IPS DF 19.7 (cell line): ENCODE results near the gene PITPNC1.
"Not testable (repeated sequence)": the region's sequence is repeated elsewhere in the genome, so short reads cannot be mapped to it uniquely, and the experiment has no call there.

Experiments used
- DNase-seq: peaks from one replicate; pipeline ENCODE4 v3.0.0-alpha.2; 2013; ENCODE audit warnings: low read depth, low spot score

Gene PITPNC1

DNA sequence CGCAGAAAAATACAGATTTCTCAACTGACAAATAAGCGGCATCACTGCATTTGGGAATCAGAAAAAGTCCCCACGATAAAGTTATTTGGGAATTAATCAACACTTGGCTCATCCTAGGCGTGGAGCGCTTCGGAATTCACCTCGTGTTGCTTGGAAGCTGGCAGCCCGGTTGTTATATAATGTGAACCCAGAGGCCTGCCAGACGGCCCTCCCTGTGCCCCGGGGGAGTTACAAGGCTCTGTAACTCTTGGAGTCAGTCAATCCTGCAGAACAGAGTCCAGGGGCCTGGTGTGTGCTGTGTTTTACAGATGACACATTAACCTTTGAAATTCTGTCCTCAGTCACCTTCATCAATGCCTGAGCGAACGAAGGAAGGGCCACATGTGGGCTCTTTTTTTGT lies 111.1 kb downstream of the PITPNC1 start:
- no peak for DNase-seq

DNA sequence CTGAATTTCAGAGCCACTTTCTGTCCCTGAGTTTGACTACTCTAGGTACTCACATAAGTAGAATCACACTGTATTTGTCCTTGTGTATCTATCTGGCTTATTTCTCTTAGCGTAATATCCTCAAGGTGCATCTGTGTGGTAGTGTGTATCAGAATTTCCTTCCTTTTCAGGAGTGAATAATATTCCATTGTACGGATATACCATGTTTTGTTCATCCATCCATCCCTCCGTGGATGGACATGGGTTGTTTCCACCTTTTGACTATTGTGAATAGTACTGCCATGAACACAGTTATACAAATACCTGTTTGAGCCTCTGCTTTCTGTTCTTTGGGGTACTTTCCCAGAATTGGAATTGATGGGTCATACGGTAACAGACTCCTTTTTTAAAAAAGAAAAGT lies 111.7 kb downstream of the PITPNC1 start:
- DNase-seq, result no peak

DNA sequence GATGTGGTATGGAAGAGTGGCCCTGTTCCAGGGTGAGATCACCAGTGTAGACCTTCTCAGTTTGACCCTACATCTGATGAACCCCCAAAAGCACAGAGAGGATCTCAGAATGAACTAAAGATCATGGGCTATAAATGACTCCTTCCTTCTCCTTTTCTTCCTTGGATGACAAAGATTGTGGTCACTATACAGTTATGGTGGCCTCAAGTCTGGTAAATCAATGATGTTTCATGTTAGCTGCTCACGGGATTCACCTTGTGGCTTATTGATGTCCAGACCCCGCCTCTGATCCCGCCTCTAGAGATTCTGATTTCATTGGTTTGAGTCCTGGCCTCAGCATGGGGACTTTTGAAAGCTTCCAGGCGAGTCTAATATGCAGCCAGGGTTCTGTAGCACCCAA lies 112.2 kb downstream of the PITPNC1 start:
- no peak for DNase-seq

DNA sequence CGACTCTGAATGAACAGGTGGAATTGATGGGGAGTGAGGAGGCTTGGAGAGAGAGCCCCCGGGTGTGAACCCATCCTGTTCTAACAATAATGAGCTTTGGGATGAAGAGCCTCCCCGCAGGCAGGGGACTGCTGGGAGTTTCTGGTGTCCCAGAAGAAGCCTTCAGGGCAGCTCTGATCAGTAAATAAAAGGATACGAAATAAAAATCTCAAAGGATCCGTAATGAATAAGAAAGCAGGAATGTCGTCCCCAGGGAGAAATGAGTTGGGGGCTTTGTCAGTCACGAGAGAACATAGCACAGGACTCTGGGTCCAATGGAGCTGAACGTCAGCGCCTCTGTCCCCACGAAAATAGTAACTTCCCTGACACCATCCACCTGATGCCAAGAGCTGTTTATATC lies 113.4 kb downstream of the PITPNC1 start:
- DNase-seq, result no peak

DNA sequence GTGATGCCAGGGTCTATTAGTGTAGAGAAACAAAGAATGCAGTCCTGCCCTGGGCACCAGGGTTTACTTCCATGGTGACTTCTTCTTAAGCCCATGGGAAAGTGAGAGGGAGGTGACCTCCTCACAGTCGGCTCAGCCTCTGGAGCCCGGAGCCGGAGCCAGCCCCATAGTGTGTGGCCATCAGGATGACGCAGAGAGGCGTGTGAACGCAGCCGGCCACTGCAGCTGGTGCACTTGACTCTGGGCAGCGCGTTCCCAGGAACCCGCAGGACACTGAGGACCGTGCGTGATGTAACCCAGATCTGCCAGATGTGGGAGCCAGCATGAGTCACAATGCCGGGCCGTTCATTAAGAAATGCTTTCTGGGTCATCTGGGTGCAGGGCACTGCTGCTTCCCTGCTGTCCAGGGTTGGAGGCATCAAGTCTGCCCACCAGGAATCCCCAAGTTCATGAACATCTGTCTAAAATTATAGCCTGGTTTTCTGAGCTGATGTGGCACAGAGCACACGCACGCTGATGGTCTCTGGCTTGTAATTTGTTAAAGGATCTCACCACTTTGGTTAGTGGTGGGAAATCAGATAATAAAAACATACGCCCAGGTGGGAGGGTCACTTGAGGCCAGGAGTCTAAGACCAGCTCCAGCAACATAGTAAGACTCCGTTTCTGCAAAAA lies 114.1 kb downstream of the PITPNC1 start:
- no peak for DNase-seq

DNA sequence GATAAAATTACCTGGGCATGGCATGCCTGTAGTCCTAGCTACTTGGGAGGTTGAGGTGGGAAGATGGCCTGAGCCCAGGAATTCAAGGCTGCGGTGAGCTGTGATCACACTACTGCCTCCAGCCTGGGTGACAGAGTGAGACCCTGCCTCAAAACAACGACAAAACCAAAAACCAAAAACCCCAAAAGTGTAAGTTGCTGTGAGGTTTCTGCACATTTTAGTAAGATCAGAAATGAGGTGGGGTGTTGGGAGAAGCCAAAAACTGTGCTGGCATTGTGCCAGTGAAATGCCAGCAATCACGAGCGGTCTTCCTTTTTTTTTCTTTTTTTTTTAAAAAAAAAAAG lies 114.6 kb downstream of the PITPNC1 start:
- DNase-seq, result no peak

DNA sequence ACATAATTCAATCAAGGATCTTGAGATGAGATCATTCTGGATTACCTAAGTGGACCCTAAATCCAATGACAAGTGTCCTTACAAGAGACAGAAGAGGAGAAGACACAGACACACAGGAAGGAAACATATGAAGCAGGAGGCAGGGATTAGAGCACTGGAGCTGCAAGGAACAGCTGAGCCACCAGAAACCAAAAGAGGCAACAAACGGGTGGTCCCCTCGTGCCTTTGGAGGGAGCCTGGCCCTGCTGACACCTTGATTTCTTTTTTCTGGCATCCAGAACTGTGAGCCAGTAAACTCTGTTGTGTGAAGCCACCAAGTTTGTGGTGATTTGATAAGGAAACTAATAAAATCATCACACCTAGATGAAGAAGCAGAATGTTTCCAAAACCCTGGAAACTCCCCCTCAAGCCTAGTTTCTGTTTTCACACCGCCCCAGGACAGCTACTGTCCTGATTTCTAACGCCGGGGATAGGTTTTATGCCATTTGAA lies 115.2 kb downstream of the PITPNC1 start:
- DNase-seq, result no peak

DNA sequence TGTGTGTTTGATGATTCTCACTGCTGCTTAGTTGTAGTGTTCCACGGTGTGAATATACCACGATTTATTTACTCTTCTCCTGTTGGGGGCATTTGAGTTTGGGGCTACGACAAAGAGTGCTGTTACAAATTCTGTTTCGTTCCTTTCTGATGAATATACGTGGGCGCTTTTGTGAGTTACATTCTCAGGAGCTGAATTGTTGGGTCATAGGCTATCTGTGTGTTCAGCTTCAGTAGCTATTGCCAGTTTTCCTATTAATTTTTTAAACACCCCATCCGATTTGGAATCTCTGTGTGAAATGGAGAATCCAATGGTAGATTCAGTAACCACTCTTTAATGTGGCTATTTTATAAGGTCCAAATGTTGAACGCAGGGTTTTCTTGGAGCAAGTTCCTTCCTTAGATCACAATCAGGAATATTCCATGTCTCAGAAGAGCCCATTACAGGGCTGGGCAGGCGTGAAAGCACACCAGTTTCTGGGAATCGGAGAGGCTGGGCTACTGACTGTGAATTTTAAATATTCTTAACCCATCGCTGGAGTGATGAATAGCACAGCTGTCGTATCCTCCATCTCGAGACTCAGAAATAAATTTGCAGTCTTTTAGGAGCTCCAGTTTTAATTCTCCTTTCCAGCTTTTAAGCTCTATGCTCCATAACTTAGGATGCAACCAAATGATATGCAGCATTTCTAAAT lies 115.9 kb downstream of the PITPNC1 start:
- no peak for DNase-seq

DNA sequence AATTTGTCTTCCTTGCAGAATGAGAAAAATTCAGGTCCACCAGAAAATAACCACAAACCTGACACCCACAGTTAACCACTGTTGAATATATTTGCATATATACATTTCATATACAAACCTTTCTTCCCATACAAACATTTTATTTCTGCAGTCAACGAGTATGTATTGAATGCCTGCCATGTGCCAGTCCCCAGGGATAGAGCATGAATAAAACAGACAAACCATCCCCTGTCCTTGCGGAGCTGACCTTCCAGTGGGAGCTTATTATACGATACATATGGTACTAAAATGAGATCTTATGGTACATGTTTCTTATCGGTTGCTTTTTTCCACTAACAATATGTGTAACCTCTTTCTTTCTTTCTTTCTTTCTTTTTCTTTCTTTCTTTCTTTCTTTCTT lies 116.7 kb downstream of the PITPNC1 start:
- DNase-seq, result no peak

DNA sequence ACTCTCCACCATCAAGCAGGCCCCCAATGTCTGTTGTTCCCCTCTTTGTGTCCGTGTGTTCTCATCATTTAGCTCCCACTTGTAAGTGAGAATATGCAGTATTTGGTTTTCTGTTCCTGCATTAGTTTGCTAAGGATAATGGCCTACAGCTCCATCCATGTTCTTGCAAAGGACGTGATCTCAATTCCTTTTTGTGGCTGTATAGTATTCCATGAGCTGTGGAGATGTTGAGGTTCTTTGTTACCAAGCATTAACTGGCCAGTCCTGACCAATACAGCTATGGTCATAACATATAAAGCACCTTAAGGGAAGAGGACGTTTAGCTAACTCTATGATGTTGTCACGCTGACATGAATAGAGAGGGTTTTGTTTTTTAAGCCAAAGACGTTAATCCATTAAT lies 118.5 kb downstream of the PITPNC1 start:
- not testable (repeated sequence) for DNase-seq

DNA sequence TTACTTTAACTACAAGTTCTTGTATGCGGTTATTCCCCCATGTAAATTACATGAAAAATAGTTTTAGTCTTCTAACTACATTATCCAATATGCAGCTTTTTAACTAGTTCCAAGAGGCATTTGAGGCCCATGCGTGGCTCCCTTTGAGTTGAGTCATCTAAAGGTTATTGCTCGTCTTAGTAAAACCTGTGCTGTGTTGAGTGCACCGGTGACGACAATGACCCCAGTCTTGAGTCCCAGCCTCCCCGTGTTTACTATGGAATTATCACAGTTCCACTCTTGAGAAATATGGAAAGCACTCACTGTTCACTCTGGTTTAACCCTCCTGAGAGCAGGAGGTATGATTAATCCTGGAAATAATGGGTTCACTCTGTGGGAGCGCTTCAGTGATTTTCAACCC lies 119.2 kb downstream of the PITPNC1 start:
- DNase-seq, result no peak

DNA sequence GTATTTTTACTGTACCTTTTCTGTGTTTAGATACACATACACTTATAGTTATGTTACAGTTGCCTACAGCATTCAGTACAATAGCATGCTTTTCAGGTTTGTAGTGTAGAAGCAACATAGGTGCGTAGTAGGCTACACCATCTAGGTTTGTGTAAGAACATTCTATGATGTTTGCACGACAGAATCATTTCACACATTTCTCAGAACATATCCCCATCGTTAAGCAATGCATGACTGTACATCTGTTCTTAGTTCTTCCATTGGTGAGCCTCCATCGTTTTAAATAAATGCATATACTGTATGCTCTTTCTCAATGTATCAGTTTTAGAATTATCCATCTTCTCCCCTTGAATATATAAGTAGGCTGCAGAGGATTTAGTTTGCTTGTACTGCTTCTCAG lies 122.6 kb downstream of the PITPNC1 start:
- DNase-seq, result no peak

DNA sequence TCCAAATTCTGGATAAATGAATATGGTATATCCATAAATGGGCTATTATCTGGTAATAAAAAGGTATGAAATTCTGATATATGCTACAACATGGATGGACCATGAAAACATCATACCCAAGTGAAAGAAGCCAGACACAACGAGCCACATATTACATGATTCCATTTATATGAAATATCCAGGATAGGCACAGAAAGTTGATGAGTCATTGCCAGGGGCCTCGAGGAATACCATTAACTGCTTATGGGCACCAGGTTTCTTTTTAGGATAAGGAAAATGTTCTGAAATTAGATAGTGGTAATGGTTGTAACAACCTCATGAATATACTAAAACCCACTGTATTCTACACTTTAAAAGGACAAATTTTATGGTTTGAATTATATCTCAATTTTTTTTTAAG lies 123.2 kb downstream of the PITPNC1 start:
- no peak for DNase-seq

DNA sequence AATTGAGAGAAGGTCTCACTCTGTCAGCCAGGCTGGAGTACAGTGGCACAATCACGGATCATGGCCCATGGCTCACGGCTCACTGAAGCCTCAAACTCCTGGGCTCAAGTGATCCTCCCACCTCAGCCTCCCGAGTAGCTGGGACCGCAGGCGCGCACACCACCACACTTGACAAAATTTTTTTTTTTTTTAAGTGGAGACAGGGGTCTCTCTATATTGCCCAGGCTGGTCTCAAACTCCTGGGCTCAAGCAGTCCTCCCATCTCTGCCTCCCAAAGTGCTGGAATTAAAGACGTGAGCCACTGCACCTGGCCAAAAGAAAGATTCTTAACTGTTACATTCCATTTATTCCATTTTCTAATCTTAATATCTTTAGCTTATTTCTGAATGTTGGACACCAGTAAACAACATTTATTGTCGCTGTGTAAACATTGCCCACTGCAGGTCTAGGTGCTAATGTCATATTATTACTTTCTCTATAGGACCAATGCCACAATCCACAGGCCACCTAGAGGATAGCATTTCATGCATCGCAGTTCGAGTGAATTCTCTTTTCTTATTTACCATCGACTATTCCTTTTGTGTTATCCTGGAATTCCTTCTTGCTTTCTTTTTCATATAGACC lies 123.7 kb downstream of the PITPNC1 start:
- DNase-seq, result no peak

DNA sequence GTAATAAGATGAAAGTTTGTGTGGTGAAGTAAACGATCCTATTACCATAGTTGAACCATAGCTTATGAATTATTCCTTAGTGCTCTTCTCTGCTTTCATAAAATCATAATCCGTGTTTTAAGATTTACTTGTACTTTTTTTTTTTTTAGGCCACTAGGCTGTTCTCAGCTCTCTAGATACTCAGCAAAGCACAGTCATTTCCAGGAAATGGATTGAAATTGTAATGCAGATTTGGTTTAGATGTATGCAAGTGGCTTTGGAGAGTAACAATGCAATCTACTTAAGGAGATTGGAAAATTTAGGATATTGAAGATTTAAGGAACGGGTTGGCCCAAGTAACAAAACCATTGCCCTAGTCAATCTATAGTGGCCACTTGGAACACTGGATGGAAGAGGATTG lies 125.1 kb downstream of the PITPNC1 start:
- no peak for DNase-seq

DNA sequence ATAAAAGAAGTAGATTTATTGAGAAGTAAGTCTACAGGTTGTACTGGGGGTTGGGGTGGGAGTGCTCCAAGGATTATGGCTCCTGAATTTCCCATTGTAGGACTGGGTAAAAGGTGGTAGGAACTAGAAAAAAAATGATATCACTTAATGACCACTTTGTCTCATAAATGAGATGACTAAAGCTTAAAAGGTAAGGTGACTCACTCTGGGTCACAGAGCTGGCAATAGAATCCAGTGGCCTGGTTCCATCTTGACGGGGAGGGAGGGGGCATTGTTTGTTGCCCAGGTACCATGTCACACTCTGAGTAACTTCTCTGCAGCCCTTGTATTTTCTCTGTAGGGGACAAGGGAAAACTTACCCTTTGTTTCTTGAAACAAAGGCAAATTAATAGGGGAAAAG lies 126.1 kb downstream of the PITPNC1 start:
- DNase-seq, result no peak

DNA sequence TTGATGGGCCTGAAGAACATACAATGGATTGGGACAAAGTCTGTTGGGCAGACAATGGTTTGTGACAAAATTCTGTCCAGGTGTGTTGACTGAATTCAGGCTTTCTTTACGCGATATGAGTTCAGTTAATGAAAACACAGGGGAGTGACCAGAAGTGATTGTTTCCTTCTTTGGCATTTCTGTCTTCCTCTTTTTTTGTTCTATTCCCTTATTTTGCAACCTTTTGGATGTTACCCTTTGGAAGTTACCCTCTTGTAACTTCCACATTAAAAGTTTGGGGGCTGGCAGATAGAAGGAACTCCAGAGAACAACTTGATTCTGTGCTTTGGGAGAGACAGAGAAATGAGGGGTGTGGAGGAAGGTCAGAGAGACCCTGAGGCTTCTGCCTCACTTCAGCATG lies 126.7 kb downstream of the PITPNC1 start:
- no peak for DNase-seq

DNA sequence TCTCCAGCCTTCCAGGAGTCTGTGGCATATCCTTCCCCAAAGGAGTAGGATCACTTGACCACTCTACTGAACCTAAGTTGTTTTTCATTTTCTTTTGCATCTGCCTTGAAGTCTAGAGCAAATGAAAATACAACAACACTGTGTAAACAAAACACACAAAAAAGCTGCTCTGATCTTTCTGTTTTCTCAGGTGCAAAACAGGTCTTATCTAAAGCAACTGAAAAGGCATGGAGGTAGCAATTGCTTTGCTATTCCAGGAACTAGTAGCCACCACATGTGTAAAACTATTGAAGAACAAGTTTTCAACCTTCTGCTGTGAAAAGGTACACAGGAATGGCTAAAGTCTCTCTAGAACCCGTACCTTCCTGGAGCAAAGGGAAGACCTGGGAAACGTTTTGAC lies 127.1 kb downstream of the PITPNC1 start:
- DNase-seq, result no peak

DNA sequence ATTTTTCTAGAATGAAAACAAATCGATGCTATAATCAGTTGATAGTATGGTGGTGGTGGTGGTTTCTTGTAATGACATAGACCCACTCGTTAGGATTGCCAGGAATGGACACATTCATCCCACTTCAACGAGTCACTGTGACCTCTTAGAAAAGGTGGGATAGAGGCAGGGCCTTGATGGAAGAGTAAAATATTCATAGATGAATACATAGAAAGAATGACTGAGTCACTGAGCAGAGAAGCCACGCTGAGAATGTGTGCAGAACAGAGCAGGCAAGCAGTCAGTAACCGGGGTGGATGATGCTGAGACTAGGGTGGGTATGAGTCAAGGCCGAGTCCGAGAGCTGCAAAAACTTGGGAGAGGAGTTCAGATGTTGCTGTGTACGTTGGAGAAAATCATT lies 129.9 kb downstream of the PITPNC1 start:
- DNase-seq, result no peak

DNA sequence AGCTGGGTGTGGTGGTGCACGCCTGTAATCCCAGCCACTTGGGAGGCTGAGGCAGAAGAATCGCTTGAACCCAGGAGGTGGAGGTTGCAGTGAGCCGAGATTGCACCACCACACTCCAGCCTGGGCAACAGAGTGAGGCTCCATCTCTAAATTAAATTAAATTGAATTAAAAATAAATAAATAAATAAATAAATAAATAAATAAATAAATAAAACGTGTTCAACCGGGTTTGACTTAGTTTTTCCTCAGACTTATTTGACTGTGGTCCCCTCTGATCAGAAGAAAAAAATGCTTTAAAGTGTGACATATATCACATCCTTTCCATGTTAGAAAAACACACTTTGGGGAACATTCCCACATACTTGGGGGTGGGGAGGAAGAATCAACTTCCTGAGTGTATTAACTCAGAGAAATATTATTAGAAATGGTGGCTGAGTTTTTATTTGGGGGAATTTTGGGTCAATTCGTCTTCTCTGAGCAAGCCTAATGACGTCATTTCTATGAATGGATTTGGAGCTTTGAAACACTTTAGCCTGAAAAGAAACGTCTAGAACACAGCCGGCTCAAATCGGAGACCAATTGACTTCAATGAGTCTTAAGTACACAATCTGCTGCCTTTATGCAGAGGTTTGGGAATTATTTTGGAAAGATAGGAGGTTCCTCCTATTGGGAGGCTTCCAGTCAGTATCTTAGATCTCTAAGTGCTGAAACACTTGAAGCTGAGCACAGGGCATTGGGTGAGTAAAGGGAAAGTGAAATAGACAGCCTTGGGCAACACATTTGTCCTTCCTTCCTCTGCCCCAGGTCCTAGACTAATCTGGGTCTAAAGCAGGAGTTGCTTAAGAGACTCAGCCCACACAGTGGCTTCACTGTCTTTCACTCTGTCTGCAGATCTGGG lies 132.6 kb downstream of the PITPNC1 start:
- no peak for DNase-seq

DNA sequence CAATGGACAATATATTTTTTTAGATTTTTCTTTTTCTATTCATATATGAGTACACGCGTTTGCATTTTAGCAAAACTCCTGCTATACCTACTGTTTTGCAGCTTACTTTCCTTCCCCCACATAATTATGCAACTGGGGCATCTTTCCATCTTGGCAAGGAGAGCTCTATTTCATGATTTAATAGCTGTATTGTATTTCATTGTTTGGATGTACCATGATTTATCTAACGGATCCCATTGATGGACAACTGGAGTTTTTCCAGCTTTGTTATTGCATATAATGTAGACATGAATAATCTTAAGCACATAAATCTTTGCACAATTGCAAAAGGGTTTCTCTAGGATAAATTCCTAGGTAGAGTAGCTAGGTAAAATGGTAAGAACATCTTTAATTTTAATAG lies 133.9 kb downstream of the PITPNC1 start:
- DNase-seq, result no peak

DNA sequence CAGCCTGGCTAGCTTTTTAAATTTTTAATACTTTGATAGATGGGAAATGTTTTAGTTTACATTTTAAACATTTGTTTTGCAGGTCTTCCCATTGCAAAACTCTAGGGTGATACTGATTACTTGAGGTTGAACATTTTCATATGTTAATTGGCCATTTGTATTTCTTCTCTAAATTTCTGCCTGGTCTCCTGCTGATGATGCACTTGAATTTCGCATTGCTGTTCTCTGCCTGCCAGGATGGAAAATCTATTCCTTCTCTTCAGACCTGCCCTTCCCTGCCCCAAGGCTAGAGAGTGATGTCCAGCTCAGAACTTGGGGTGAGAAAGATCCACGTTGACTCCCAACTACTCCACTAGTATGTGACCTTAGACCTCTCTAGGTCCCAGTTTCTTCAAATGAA lies 134.7 kb downstream of the PITPNC1 start:
- DNase-seq, result no peak
